ENCODE results near the gene AKT2. TPM values are rescaled to one million over a fixed set of nuclear protein-coding genes. Genes with fewer than 3 reads are reported as not detected.
A peak's percentile ranks its signal among the peaks of the same experiment; 100 is the strongest.

Gene AKT2
- total and polyA plus RNA-seq, 12 donors = 49.2 to 195 (median 113) TPM

GRCh38 chr19:40217934-40218890 lies 66.9 kb downstream of the AKT2 start, which contains the start of gene TTC9B:
Gene TTC9B (minus strand): TSS chr19:40218384. CDS start chr19:40218381, 3 bp downstream.
- TF ChIP-seq CTCF (IDR thresholded peaks at IDR 0.05) = no peak
- TF ChIP-seq POLR2A (IDR thresholded peaks at IDR 0.05) = no peak
- intact Hi-C loops (cut with DNase I) = loop anchor here in 1 of 2 donors (10.0 kb wide), 1 partner anchor 73 kb away; no protein-coding TSS in a partner anchor
- 3 to 16% (median 5%) methylated on average over 10 to 75 of the region's 75 CpGs for WGBS, 4 donors
- Histone ChIP-seq H3K27me3 (peaks cover 28% of the 10 kb centered on the region), H3K9me3 (replicated peaks in 1 of 3) (no peaks in the 10 kb centered on the region), H3K4me1 (replicated peaks in 1 of 2) (peaks cover 0 to 6% of the 10 kb centered on the region in 2 donors), H3K4me3 (no peak within 1 kb of the TSS), H3K27ac (no peak within 1 kb of the TSS), H3K36me3 (replicated peaks in 1 of 2) (no peaks in the 10 kb centered on the region)
- peak in 1 of 7 donors; percentile 46 for DNase-seq

- 4 to 7% (median 5%) methylated on average over 10 to 54 of the region's 54 CpGs for WGBS, 4 donors
- DNase-seq = peak in 1 of 7 donors; percentile 53
- no peak for TF ChIP-seq POLR2A (IDR thresholded peaks at IDR 0.05)
- TF ChIP-seq CTCF (IDR thresholded peaks at IDR 0.05) = peak in 5 of 6 experiments; percentile 9 to 40 (median 35)
- Histone ChIP-seq H3K4me1 (replicated peaks in 1 of 2) (peaks cover 0 to 6% of the 10 kb centered on the region in 2 donors), H3K27me3 (peaks cover 28% of the 10 kb centered on the region), H3K4me3 (no peak overlapping the region), H3K36me3 (replicated peaks in 1 of 2) (no peaks in the 10 kb centered on the region), H3K9me3 (replicated peaks in 1 of 3) (no peaks in the 10 kb centered on the region), H3K27ac (no peak overlapping the region)
- intact Hi-C loops (cut with DNase I) = loop anchor here in 1 of 2 donors (10.0 kb wide), 1 partner anchor 72 kb away; no protein-coding TSS in a partner anchor
Measured at GRCh38 chr19:40217027-40217810, 67.9 kb downstream of the AKT2 start.

DNA sequence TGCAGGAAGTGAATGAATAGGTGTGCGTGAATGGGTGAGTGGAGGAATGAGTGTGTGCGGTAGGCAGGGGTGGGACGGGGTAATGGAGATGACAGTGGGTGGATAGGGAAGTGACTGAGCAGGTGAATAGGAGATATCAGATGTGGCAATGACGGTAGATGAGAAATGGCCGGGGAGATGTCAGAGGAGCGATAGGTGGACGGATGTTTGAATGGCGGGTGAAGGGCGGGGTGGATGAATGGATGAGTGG lies 68.4 kb downstream of the AKT2 start:
- Histone ChIP-seq H3K9me3 (replicated peaks in 1 of 3) (no peaks in the 10 kb centered on the region), H3K27ac (no peak overlapping the region), H3K27me3 (peaks cover 28% of the 10 kb centered on the region), H3K4me1 (replicated peaks in 1 of 2) (peaks cover 0 to 6% of the 10 kb centered on the region in 2 donors), H3K4me3 (no peak overlapping the region), H3K36me3 (replicated peaks in 1 of 2) (no peaks in the 10 kb centered on the region)
- 25 to 31% (median 29%) methylated on average over 9 of the region's 9 CpGs for WGBS, 4 donors
- intact Hi-C loops (cut with DNase I) = loop anchor here in 1 of 2 donors (10.0 kb wide), 1 partner anchor 72 kb away; no protein-coding TSS in a partner anchor
- no peak for DNase-seq
- TF ChIP-seq CTCF (IDR thresholded peaks at IDR 0.05) (no peak), POLR2A (IDR thresholded peaks at IDR 0.05) (no peak)

Data from adrenal gland (tissue), 12 donors.